GM19328 (cell line): ENCODE measurements around the gene PPP1R9A.

Source experiments
- ATAC-seq: cut with Tn5 transposase; IDR thresholded peaks from one replicate; pipeline ENCODE4 v1.9.1; 2021; ENCODE audit warnings: mild to moderate bottlenecking, moderate library complexity; ENCODE audit not compliant: unreplicated experiment

Gene PPP1R9A

DNA sequence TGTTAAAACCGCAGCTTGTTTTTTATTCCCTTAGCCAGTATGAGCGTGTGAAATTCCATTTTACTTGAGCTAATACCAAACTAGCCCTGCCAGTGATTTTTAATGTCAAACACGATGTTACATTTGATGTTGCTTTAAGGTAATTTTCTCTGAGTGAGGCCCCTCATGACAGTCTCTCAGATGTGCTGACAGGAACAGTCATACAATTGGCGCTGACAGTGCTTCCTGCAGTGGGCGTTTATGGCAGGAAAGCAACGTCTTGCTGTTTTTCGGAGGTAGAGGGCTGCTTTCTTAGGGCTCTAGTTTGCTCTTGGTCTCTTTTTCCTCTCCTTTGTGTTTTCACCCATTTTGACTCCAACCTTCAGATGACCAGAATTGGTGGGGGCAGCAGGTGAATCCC is 397.6 kb downstream of the PPP1R9A start:
- ATAC-seq = no peak

DNA sequence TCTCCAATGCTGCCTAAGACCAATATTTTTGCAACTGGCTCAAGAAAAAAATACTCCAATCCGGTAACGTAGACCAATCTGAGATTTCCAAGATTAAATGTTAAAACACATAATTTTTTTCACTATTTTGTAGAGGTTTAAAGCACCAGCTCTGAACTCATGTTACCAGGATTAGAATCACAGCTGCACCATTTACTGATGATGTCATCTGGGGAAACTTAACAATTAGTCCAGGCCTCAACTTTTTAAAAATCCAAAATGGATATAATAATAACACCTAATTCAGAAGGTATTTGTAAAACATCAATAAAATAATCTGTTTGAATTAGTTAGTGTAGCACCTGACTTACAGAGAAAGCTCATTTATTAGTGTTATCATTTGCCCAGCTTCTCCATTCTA is 402.6 kb downstream of the PPP1R9A start:
- ATAC-seq = no peak

DNA sequence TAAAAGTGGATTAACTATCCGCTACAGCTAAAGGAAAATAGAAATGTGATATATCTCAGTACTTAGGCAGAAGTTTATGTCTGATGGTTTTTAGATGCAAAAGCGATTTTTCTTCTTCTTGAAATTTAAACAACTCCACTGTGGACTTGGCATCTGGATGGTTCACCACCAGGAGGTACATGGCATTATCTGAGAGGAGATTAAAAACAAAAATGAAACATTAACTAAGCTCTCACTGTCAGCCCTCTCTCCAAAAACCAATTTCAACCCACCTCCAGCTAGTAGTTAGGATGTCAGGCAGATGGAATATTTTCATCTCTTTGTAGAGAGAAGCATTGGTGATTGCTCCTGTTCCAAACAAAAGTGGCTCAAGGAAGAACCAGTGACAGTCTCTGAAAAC is 404.0 kb downstream of the PPP1R9A start:
- ATAC-seq = no peak

DNA sequence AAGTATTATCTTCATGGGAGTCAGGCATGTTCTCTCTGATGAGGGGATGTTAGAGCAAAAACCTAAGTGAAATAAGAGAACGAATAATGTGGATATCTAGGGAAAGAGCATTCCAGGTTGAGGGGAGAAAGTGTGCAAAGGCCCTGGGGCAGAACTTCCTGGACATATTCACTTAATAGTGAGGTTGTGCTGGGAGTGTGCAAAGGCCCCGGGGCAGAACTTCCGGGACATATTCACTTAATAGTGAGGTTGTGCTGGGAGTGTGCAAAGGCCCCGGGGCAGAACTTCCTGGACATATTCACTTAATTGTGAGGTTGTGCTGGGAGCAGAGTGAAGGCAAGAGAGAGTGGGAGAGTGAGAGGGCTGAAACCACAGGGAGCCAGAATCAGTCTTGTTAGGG is 405.2 kb downstream of the PPP1R9A start:
- no peak for ATAC-seq

DNA sequence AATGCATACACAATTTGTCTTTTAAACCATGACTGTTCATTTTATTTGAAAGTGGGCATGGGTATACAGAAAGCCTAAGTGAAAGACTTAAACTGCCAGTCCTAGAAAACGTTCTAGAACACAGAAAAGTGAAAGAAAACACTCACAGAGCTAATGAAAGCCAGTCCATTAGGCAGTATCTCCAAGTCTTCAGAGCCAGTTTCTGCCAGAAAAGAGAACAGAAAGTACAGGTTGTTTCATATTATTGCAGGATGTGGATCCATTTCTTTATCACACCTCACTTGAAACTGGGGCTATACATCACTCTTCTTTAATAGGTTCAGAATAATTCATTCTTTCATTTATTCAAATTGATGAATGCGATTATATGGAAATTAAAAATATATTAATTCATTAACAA is 409.2 kb downstream of the PPP1R9A start:
- ATAC-seq = no peak

DNA sequence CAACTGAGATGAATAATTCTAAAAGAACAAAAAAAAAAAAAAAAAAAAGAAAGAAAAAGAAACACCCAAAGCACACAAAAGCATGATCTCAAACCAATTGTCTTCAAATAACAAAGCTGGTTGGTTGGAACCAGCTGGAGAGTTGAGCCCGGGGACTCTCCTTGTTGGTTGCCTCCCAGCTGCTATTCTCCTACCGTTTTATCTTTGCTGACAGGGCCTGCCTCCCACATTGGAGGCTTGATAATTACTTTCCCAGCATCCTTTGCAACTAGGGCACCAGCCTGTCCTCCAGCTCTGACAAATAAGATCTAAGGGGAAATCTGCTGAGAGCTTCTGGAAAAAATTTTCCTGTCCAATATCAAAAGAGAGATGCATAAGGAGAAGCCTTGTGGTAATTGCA is 410.2 kb downstream of the PPP1R9A start:
- ATAC-seq = no peak

DNA sequence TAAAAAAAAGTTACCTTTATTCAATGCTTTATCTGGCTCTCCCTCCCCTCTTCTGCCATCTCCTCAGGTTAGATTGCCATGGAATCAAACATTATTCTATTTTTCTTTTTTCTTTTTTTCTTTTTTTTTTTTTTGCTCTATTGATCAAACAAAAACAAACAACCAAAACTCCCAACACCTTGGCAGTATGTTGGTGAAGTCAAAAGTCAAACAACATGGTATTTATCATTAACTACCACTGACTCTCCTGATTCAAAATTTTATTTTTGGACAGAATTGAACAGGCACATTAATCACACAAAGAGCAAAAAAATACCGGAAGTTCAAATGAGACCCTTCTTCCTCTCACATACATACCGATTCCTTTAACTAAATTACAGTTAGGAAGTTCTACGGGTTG is 410.6 kb downstream of the PPP1R9A start:
- no peak for ATAC-seq

DNA sequence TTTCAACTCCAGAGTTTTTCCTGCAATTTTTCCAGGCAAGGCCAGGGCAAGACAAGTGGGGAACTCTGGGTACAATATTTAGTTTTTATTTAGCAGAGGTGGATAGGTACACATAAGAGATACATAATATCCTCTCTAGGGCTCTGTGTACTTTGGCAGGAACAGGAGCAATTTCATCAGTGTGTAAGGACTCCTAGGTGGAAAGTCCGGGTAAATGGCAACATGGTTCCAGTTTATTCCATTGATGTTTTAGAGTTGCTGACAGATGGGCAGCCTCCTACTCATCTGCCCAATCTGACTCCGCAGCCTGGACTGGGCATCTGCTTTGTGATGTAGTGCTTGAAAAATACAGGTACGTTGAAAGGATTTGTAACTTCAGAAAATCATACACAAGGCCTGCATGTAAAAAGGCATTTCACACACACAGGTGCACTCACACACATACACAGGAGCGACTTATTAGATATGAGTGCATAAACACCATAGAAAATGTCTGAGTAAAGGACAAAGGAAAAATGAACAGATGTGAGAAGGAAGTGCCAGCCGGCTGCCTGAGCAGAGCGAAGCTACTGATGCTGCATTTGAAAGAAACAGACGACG is 411.2 kb downstream of the PPP1R9A start:
- ATAC-seq = no peak

DNA sequence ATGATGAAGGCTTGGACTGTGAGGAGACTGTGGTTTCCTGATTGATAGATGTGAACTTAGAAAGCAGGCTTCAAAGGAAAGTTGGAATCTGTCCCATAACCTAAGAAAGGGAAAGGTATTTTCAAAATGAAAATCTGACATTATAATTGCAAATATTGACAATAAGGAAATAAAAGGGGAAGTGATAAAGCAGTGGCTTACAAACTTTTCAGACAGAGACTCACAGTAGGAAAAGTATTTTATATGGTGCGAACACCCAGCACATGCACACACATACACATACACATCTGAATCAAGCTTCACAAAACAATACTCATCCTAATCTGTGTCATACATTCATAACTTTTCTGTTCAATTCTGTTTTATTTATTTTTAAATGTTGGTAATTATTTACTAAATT is 412.2 kb downstream of the PPP1R9A start:
- ATAC-seq = no peak

DNA sequence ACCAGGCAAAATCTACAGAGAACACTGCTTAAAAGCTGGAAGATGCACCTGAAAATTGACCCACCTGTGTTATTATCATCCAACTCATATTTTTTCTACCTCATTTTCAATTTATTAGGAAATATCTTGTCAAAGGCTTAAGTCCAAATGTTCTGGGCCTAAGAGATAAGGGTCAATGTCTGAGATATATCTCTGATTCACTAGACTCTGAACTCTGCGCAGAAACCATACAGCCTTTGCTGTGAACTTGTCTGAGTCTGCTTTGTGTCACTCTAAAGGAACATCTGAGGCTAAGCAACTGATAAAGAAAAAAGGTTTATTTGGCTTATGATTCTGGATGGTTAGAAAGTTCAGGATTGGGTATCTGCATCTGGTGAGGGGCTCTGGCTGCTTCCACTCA is 413.3 kb downstream of the PPP1R9A start:
- ATAC-seq = no peak

DNA sequence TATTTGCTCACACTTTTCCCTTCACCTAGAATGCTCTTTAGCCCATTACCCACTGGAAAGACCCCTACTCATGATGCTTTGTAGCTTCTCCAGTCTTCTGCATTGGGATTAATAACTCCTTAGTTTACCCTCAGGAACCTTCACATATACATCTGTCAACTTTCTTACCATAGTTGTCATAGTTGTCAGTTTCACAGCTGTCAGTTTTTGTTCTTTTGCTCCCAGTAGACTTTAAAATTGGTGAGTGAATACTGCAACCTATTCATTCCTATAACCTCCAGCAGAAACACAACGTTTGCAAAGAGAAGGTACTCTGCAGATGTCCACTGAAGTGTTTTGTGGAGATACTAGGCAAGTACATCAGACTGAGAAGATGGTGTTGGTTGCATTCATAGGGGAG is 414.3 kb downstream of the PPP1R9A start:
- no peak for ATAC-seq

DNA sequence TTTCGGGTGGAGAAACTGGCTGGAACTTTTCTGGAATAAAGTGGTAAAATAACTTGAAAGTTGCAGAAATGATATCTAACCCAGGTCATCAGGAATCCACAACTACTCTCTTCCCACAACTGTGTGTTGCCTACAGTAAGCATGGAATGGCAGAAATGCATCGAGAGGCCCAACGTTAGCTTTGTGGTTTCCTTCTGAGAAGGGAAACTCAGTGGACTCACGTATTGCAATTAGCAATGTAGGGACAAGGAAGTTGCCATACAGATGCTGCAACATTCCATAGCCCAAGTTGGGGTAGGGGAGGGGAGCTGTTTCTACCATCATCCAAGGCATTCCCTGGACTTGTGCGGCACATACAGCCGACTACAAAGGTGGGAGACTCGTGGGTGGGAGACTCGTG is 415.0 kb downstream of the PPP1R9A start:
- ATAC-seq = no peak

DNA sequence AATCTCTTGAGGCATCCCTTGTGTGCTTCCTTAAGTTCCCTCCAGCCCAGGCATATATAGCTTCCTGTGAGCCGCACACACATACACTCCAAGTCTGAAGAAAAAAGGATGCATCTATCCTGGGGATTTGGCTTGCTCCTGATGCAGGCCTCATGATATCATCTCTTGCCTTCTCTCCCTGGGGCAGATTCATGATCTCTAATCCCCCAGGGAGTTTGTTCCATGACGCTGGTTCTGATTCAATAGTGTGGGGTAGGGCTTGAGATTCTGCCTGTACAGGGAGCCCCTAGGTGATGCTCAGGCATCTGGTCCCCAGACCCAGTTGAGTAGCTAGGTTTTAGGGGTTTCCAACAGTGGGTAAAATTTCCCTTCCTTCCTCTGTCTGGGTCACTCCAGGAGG is 415.5 kb downstream of the PPP1R9A start:
- ATAC-seq = no peak

DNA sequence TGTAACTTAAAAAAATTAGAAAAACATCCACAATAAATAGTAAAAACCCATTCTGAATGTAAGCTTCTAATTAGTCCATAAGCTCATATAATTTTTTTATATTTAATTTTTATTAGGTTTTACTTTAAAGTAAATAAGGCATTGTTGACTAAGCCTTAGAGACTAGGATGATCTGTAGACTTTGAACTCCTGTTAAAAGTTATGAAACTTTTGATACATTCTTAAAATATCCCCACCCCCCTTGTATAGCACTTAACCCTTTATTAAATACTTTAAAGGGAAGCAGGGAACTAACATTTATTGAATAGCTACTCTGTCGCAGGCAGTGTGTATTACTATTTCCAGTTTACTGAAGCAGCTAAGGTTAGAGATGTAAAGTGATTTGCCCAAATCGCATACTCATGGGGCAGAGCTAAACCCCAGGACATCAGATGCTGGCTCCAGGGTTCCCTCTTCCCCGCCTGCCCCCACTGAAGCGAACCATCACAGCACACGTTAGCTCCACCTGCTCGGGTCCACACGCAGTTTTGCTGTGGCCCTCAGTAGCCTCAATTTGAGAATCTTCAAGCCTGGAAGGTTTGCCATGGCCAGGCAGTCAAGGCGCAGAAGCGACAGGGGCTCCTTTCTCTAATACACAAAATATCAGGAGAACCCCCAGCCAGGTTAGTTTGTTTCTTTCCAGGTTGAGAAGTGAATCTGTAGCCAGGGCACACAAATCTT is 416.2 kb downstream of the PPP1R9A start:
- ATAC-seq = no peak

DNA sequence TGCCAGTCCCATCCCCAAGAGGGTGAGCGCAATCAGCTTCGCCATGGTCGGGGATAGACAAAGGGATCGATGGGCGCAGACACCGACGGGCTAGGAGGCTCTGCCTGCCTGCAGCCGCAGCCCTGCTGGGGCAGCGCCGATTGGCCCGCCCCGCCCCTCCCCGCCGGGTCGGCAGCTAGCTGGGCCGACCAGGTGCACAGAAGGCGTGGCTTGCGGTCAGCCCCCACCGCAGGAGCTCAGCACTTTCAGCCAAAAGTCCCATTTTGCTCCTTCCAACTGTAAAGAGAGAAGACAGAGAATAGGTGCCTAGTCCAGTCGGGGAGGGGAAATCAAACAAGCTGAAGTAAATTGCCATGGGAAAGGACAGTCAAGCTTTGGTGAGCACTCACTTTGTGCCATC is 417.0 kb downstream of the PPP1R9A start, which contains the start of gene PON1:
TSS of gene PON1 (minus strand) at position 102 of the 400 bp plus-strand sequence. CDS start at position 45, 57 bp downstream.
- peak; percentile 72 for ATAC-seq

DNA sequence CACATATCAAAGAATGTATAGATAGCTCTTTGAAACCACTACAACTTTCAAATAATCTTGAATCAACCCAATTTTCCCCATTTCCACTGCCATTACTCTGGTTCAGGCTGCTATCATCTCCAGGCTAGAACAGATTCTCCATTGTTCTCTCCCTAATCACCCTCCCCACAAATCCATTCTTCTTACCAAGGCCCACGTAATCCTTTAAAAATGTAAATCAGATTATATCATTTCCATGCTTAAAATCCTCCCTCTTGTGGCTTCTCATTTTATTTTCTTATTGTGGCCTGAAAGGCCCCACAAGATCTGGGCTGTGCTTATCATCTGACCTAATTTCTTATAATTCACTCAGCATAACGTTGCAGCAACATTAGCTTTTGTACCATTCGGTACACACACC is 420.0 kb downstream of the PPP1R9A start:
- ATAC-seq = no peak

DNA sequence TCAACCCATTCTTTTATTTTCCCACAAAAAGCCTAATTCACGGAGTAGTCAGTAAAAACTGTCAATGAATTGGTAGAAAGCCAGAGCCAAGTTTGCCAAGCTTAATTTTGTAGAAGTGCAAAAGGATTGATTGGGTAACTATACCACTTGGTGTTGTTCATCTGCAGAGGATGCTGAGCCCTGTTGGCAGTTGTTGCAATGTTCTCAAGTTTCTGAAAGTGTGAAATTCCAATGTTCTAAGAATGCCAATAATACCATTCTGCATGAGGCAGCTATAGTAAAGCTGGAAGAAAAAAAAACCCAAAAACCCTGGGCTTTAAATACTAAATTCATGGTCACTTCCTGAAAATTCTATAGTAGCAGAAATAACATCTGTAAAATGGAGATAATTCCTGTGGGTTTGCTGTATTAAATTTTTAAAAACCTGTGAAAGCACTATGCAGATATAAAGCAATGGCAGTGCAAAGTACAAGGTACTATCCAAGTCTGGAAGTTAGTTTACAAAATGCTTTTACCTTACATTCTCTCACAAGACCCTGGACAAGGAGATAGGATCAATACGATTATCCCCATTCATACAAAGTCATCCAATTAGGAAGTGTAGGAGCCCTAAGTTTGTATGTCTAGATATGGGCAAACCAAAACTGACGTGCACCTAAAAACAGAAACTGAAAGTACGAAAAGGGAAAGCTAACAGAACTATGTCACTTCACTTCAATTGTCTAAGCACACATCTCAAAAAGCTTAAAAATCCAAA is 423.0 kb downstream of the PPP1R9A start:
- peak; percentile 92 for ATAC-seq

DNA sequence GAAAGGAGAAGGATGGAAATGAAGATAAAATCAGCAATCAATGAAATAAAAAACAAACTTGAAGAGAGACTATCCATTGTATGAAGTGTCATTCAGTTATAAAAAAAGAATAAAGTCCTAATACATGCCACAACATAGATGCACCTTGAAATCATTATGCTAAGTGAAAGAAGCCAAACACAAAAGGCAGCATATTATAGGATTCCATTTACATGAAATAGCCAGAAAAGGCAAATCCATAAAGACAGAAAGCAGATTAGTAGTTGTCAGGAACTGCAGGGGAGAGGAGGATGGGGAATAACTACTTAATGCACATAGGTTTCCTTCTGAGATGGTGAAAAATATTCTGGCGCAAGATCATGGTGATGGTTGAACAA is 423.6 kb downstream of the PPP1R9A start:
- peak; percentile 25 for ATAC-seq

DNA sequence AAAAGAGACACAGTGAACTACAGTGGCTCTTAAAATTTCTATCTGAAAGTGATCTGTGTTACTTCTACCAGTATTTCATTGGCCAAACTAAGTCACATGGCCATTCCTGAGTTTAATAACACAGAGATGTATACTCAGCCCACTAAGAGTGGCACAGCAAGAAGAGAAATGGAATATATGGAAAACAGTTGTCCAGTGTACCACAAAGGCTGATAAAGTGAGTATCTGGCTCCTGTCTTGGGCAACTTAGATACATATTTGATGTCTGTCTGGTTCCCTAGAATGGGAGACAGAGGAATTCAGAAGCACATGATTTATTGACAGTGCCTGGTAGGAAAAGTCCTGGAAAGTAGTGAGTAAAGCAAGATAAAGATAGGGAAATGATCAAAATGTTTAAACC is 427.1 kb downstream of the PPP1R9A start:
- ATAC-seq = no peak

DNA sequence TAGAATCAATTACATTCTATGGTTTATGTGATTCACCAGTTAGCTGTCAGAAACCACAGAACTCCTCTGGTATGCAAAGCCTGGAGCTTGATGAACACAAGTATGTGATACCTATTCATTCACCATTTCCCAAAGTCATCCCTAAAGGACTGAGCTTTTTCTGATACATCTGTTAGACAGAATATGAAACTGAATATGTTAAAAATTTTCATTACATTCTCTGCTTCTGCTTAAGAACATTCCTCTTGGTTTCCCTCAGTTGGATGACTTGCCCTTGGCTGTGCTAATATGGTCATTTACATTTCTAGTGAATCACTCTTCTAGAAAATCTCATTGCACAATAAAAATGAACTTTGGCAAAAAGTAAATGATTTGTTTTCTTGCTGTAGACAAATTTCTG is 427.7 kb downstream of the PPP1R9A start:
- no peak for ATAC-seq

DNA sequence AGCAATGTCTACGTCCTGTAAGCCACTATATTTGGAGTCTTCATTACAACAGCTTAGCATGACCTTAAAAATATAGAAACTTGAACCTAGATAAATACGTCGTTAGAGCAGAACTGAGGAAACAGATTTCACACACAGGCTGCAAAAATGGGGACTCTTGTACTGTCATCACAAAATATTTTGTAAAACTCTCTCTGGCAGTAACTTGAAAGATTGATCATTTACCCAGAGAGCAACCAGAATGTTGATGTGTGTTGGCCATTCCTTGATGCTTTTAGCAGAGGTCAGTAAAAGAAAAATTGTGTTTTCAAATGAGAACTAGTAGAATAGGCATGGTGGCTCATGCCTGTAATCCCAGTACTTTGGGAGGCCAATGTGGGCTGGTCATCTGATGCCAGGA is 431.4 kb downstream of the PPP1R9A start:
- no peak for ATAC-seq

DNA sequence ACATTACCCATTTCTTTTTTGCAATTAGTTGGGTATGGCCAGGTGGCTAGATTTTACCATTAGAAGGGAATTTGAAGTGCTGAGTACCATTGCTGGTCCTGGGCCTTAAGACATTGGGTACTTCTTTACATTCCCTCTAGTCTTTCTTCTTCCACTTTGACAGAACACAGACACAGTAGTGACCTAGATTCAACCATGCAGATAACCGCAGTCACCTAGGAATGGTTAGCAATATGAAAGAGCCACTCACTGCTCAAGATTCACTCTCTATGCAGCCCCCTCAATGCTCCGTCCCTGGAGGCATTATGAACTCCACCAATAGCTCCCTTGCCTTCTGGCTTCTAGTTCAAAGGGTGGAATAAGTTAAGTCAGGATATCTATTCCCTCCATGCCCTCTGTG is 433.1 kb downstream of the PPP1R9A start:
- no peak for ATAC-seq
